ENCODE results near the gene ETDC.

ETDC gene

GRCh38 chrX:135347381-135348016 is 38.2 kb downstream of the ETDC start:
- peak; percentile 46 to 53 for DNase-seq

GRCh38 chrX:135354288-135354687 is 45.0 kb downstream of the ETDC start:
- DNase-seq, result no peak
